Liver (tissue), 9 donors: ENCODE results near the gene JUNB. TPM values are rescaled to one million over a fixed set of nuclear protein-coding genes. Genes with fewer than 3 reads are reported as not detected.

Experiments used
- DNase-seq: peaks from one replicate; pipeline ENCODE4 v3.0.0-alpha.2; 2017; ENCODE audit warnings: low spot score
- H3K27ac ChIP-seq, 2 donors: one replicate each; pipeline ENCODE4 v1.7.0; 2013; ENCODE audit warnings: inconsistent platforms in 2 of 2, low read length in 2 of 2, control low read depth in 1 of 2, low read depth in 1 of 2, mild to moderate bottlenecking in 1 of 2
- H3K27me3 ChIP-seq, 4 donors: one replicate each; pipeline versions ENCODE4 v1.6.1 to v1.7.0; 2013; ENCODE audit warnings: low read length in 3 of 4, inconsistent platforms in 1 of 4, mild to moderate bottlenecking in 1 of 4, moderate library complexity in 1 of 4; ENCODE audit not compliant: control insufficient read depth in 4 of 4, insufficient read depth in 4 of 4
- H3K36me3 ChIP-seq, 4 donors: one replicate each; pipeline versions ENCODE4 v1.6.1 to v1.7.0; 2013; ENCODE audit warnings: low read length in 3 of 4, mild to moderate bottlenecking in 3 of 4, low read depth in 1 of 4, moderate library complexity in 1 of 4; ENCODE audit not compliant: control insufficient read depth in 4 of 4, insufficient read depth in 3 of 4
- H3K4me1 ChIP-seq, 4 donors: one replicate each; pipeline versions ENCODE4 v1.6.1 to v1.7.0; 2013; ENCODE audit warnings: low read length in 3 of 4, mild to moderate bottlenecking in 3 of 4, moderate library complexity in 1 of 4; ENCODE audit not compliant: control insufficient read depth in 4 of 4, insufficient read depth in 4 of 4
- H3K4me3 ChIP-seq, 3 donors: one replicate each; pipeline versions ENCODE4 v1.6.1 to v1.7.0; 2013; ENCODE audit warnings: low read length in 3 of 3, control low read depth in 1 of 3, low read depth in 1 of 3, mild to moderate bottlenecking in 1 of 3
- H3K9ac ChIP-seq, 2 donors: one replicate each; pipeline ENCODE4 v1.7.0; 2013; ENCODE audit warnings: low read length in 2 of 2, mild to moderate bottlenecking in 2 of 2, moderate library complexity in 2 of 2, control low read depth in 1 of 2, low read depth in 1 of 2
- H3K9me3 ChIP-seq, 4 donors: one replicate each; pipeline versions ENCODE4 v1.6.1 to v1.7.0; 2013; ENCODE audit warnings: low read length in 3 of 4; ENCODE audit not compliant: control insufficient read depth in 4 of 4
- ATF3 ChIP-seq: IDR thresholded peaks from 2 replicates; pipeline ENCODE4 v1.6.1; 2016; ENCODE audit warnings: antibody characterized with exemption
- CTCF ChIP-seq: fragments of 150-350 bp; IDR thresholded peaks from 2 replicates; pipeline ENCODE4 v1.5.1; 2017; ENCODE audit warnings: improper control_type of control experiment, low read depth, low read length; ENCODE audit not compliant: missing input control
- EGR1 ChIP-seq, 2 donors: IDR thresholded peaks; 2 replicates each; pipeline ENCODE4 v1.6.1; 2016 to 2018; ENCODE audit warnings: antibody characterized with exemption in 2 of 2, low read depth in 2 of 2
- FOXA1 ChIP-seq: IDR thresholded peaks from 2 replicates; pipeline ENCODE4 v1.6.1; 2016; ENCODE audit warnings: antibody characterized with exemption
- FOXA2 ChIP-seq: IDR thresholded peaks from 2 replicates; pipeline ENCODE4 v1.6.1; 2016; ENCODE audit warnings: antibody characterized with exemption
- GABPA ChIP-seq, 2 donors: IDR thresholded peaks in 1 of 2; conservative IDR thresholded peaks in 1 of 2; 2 replicates each; pipeline ENCODE4 v1.6.1; 2016; ENCODE audit warnings: antibody characterized with exemption in 2 of 2, mild to moderate bottlenecking in 1 of 2, moderate library complexity in 1 of 2
- HNF4A ChIP-seq, 2 donors: conservative IDR thresholded peaks; 2 replicates each; pipeline ENCODE4 v1.6.1; 2016; ENCODE audit warnings: antibody characterized with exemption in 2 of 2, mild to moderate bottlenecking in 2 of 2
- HNF4G ChIP-seq: IDR thresholded peaks from 2 replicates; pipeline ENCODE4 v1.6.1; 2016; ENCODE audit warnings: antibody characterized with exemption
- JUND ChIP-seq, 2 donors: IDR thresholded peaks; 2 replicates each; pipeline ENCODE4 v1.6.1; 2016; ENCODE audit warnings: antibody characterized with exemption in 2 of 2
- MAX ChIP-seq: IDR thresholded peaks from 2 replicates; pipeline ENCODE4 v1.6.1; 2016; ENCODE audit warnings: antibody characterized with exemption
- NR2F2 ChIP-seq: IDR thresholded peaks from 2 replicates; pipeline ENCODE4 v1.6.1; 2016; ENCODE audit warnings: antibody characterized with exemption
- RAD21 ChIP-seq, 2 donors: IDR thresholded peaks; 2 replicates each; pipeline ENCODE4 v1.6.1; 2016; ENCODE audit warnings: antibody characterized with exemption in 2 of 2, mild to moderate bottlenecking in 2 of 2
- REST ChIP-seq: IDR thresholded peaks from 2 replicates; pipeline ENCODE4 v1.6.1; 2016; ENCODE audit warnings: antibody characterized with exemption, mild to moderate bottlenecking
- RXRA ChIP-seq, 2 donors: IDR thresholded peaks; 2 replicates each; pipeline ENCODE4 v1.6.1; 2017 to 2018; ENCODE audit warnings: antibody characterized with exemption in 2 of 2, mild to moderate bottlenecking in 1 of 2
- SP1 ChIP-seq: IDR thresholded peaks from 2 replicates; pipeline ENCODE4 v1.6.1; 2018; ENCODE audit warnings: antibody characterized with exemption, mild to moderate bottlenecking
- TAF1 ChIP-seq: conservative IDR thresholded peaks from 2 replicates; pipeline ENCODE4 v1.6.1; 2016; ENCODE audit warnings: antibody characterized with exemption, mild to moderate bottlenecking
- YY1 ChIP-seq: IDR thresholded peaks from 2 replicates; pipeline ENCODE4 v1.6.1; 2016; ENCODE audit warnings: antibody characterized with exemption, mild to moderate bottlenecking
- ZBTB33 ChIP-seq: IDR thresholded peaks from 2 replicates; pipeline ENCODE4 v1.6.1; 2016; ENCODE audit warnings: antibody characterized with exemption
- WGBS: extraction: QIAGEN DNeasy Blood & Tissue Kit; methylation state at CpG from one replicate; pipeline ENCODE4 v1.1.7; 2013; 5-methylcytosine and 5-hydroxymethylcytosine counted together
- polyA plus RNA-seq, 2 donors: library from polyadenylated mRNA; stranded (reverse) in 1 of 2; unstranded in 1 of 2; fragments of 200-250 nt in 1 of 2; fragments of >200 nt in 1 of 2; fragmentation: Nextera tagmentation in 1 of 2; extraction: Ambion mirVana in 1 of 2; gene quantifications; one replicate each; pipeline versions ENCODE4 v1.2.1 to v1.2.3, GENCODE V29; 2013 to 2015
- total RNA-seq, 2 donors: library from RNA; depleted of rRNA; stranded (reverse); fragments of >200 nt; gene quantifications; one replicate each; pipeline ENCODE4 v1.2.3, GENCODE V29; 2014
- donor health status: healthy.
- donor health status: healthy.
- donor health status: healthy.
- donor health status: healthy.
- donor health status: healthy.

The JUNB gene
- total and polyA plus RNA-seq, 4 donors = 32.7 to 79.2 (median 56.6) TPM

- H3K9ac ChIP-seq = peak within 1 kb of the TSS in 1 of 2 donors; percentile 41
- H3K27ac ChIP-seq = peak within 1 kb of the TSS in 1 of 2 donors; percentile 10
- H3K4me3 ChIP-seq = peak within 1 kb of the TSS; percentile 22 to 67 (median 51)
- peaks cover 0 to 19% (median 17%) of the 10 kb centered on the region in 4 donors for H3K4me1 ChIP-seq
- H3K9me3 ChIP-seq = no peaks in the 10 kb centered on the region
- no peaks in the 10 kb centered on the region for H3K36me3 ChIP-seq
- no peaks in the 10 kb centered on the region for H3K27me3 ChIP-seq
- TF ChIP-seq SP1 (peak; percentile 18), NR2F2 (no peak), EGR1 (IDR thresholded peaks at IDR 0.05; ENCODE audit: low read depth in 2 of 2) (peak in 1 of 2 donors; percentile 51), CTCF (peak; percentile 1), FOXA1 (no peak), YY1 (peak; percentile 93), GABPA (IDR thresholded peaks at IDR 0.05 in 1 of 2, conservative IDR thresholded peaks at IDR 0.05 in 1 of 2) (peak in 1 of 2 donors; percentile 69)
- 4% methylated on average over 66 of the region's 66 CpGs for WGBS
- peak; percentile 89 for DNase-seq
Measured at GRCh38 chr19:12806242-12807081, 15.2 kb downstream of the JUNB start, which contains the start of gene RNASEH2A. RNASEH2A (plus strand) TSS chr19:12806584; CDS start chr19:12806674, 90 bp downstream.

GRCh38 chr19:12815088-12815487 is 23.8 kb downstream of the JUNB start:
- peaks cover 0 to 3% (median 1%) of the 10 kb centered on the region in 4 donors for H3K36me3 ChIP-seq
- H3K4me1 ChIP-seq = no peaks in the 10 kb centered on the region
- no peak overlapping the region for H3K9ac ChIP-seq
- H3K9me3 ChIP-seq = no peaks in the 10 kb centered on the region
- no peak overlapping the region for H3K27ac ChIP-seq
- H3K4me3 ChIP-seq = no peak overlapping the region
- WGBS = 92% methylated on average over 7 of the region's 7 CpGs
- no peak for DNase-seq
- TF ChIP-seq REST = no peak
- no peak for TF ChIP-seq CTCF
- no peak for TF ChIP-seq HNF4G
- no peak for TF ChIP-seq GABPA (IDR thresholded peaks at IDR 0.05 in 1 of 2, conservative IDR thresholded peaks at IDR 0.05 in 1 of 2)
- TF ChIP-seq JUND (IDR thresholded peaks at IDR 0.05) = no peak
- TF ChIP-seq ATF3 = no peak
- TF ChIP-seq HNF4A (conservative IDR thresholded peaks at IDR 0.05) = no peak
- TF ChIP-seq FOXA1 = no peak
- no peak for TF ChIP-seq TAF1
- TF ChIP-seq NR2F2 = no peak
- no peak for TF ChIP-seq RAD21 (IDR thresholded peaks at IDR 0.05)
- TF ChIP-seq MAX = no peak
- no peak for TF ChIP-seq SP1
- TF ChIP-seq YY1 = no peak
- TF ChIP-seq ZBTB33 = no peak
- TF ChIP-seq FOXA2 = no peak
- TF ChIP-seq EGR1 (IDR thresholded peaks at IDR 0.05; ENCODE audit: low read depth in 2 of 2) = no peak
- no peak for TF ChIP-seq RXRA (IDR thresholded peaks at IDR 0.05)
- no peaks in the 10 kb centered on the region for H3K27me3 ChIP-seq
